KOPT-K1 (cell line): Measurements from ENCODE around the gene ATP8B4.

ENCODE experiments used
- H3K27ac ChIP-seq: fragments of 200-600 bp; sonication (generic); 2 replicates; pipeline ENCODE4 v1.5.1; 2016; ENCODE audit warnings: antibody characterized with exemption, mild to moderate bottlenecking, low read depth, low read length; ENCODE audit not compliant: poor library complexity, severe bottlenecking
- H3K36me3 ChIP-seq: fragments of 200-600 bp; sonication (generic); 2 replicates; pipeline ENCODE4 v1.5.1; 2017; ENCODE audit warnings: antibody characterized with exemption, mild to moderate bottlenecking, low read length, moderate library complexity; ENCODE audit not compliant: insufficient read depth
- H3K9me3 ChIP-seq: fragments of 200-600 bp; sonication (generic); 2 replicates; pipeline ENCODE4 v1.5.1; 2017; ENCODE audit warnings: antibody characterized with exemption, low read length, mild to moderate bottlenecking; ENCODE audit not compliant: insufficient read depth, poor library complexity, severe bottlenecking

ATP8B4 gene

GRCh38 chr15:50127255-50127777, 8.3 kb upstream of the ATP8B4 start:
- no peaks in the 10 kb centered on the region for H3K9me3 ChIP-seq
- H3K36me3 ChIP-seq: no peaks in the 10 kb centered on the region
- H3K27ac ChIP-seq: no peak overlapping the region

- Histone ChIP-seq H3K9me3 (no peaks in the 10 kb centered on the region), H3K36me3 (no peaks in the 10 kb centered on the region), H3K27ac (no peak overlapping the region)
These were observed 7.0 kb upstream of the ATP8B4 start for GRCh38 chr15:50126072-50126471.

- H3K36me3 ChIP-seq: no peaks in the 10 kb centered on the region
- H3K27ac ChIP-seq: no peak overlapping the region
- no peaks in the 10 kb centered on the region for H3K9me3 ChIP-seq
These were observed 5.6 kb upstream of the ATP8B4 start for GRCh38 chr15:50124631-50125030.

DNA sequence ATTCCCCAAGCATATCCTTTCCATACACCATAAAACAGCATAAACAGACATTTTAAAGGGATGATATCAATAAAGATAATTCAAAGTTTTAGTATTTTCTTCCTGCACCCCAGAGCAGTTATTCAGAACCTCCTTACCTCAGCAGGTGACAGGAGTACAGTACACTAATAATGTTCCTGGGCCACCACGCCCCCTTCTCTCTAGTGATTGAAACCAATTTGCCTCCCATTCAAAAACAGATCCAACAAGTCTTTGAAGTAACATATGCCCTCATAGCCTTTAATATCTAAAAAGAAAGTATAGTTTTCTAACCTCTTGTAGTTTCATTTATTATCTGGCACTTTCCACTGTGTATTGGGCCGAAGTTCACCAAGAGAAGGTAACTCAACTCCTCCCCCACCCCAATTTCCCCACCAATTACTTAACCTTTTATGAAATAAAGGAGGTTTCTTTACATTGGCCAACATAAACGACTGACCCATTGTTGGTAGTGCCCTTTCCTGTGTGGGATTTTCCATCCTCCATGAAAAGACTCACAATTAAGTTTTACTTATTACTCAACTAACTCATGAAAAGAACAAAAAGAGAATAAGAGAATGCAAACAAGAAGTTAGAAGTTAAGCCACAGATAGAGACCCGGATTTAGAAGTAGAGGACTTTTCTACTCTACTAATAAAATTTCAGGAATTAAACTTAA, 5.0 kb upstream of the ATP8B4 start:
- Histone ChIP-seq H3K36me3 (no peaks in the 10 kb centered on the region), H3K27ac (no peak overlapping the region), H3K9me3 (no peaks in the 10 kb centered on the region)

- H3K9me3 ChIP-seq: no peaks in the 10 kb centered on the region
- no peak overlapping the region for H3K27ac ChIP-seq
- H3K36me3 ChIP-seq: no peaks in the 10 kb centered on the region
These were observed 1.7 kb upstream of the ATP8B4 start for GRCh38 chr15:50120729-50121128.

GRCh38 chr15:50117431-50118027, 1.5 kb downstream of the ATP8B4 start:
- H3K9me3 ChIP-seq: no peaks in the 10 kb centered on the region

DNA sequence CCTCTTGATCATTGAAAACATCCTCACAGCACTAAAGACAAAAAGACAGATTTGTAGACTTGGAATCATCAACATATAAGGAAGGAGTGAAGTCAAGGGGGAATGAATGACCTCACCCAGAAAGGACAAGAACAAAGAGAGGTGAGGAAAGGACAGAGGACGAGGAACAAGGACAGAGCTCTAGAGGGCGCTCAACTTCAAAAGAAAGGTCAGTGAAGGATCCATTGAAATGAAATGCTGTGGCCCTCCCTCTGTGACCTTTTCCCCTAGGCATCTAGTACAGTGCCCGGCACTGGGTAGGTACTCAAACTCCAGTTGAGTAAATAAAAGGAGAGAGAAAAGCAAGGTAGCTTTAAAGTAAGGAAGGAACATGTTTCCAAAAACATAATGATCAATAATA, 2.6 kb downstream of the ATP8B4 start:
- Histone ChIP-seq H3K9me3 (no peaks in the 10 kb centered on the region), H3K27ac (no peak overlapping the region), H3K36me3 (no peaks in the 10 kb centered on the region)

More at GRCh38 chr15:50117431-50118027, 1.5 kb downstream of the ATP8B4 start:
- no peak overlapping the region for H3K27ac ChIP-seq
- no peaks in the 10 kb centered on the region for H3K36me3 ChIP-seq

DNA sequence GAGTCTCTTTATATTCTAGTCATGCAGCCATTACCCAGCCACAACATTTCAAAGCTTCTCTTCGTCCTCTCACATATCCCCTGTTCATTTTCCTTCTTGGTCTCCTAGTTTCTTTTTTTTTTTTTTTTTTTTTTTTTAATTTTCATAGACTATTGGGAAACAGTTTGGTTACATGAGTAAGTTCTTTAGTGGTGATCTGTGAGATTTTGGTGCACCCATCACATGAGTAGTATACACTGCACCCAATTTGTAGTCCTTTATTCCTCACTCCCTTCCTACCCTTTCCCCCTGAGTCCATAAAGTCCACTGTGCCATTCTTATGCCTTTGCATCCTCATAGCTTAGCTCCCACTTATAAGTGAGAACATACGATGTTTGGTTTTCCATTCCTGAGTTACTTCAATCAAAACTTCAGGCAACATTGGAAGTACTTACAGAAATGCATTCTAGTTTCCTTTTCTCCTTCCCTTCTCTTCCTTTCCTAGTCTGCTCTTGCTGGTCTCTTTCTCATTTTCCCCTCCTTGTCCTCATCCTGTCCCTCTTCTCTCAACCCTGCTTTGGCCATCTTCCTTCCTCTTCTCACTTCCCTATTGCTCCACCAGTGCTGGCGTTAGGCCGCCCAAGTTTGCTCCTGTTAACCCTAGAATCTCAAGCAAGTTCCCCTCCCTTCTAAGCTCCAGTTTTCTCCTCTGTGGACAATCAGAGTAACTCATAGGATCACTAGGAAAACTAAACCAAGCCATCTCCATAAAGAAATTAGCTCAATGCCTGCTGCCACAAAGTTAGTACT, 4.8 kb downstream of the ATP8B4 start:
- H3K36me3 ChIP-seq: no peaks in the 10 kb centered on the region

GRCh38 chr15:50113187-50113505, 5.9 kb downstream of the ATP8B4 start:
- H3K36me3 ChIP-seq: no peaks in the 10 kb centered on the region
- no peak overlapping the region for H3K27ac ChIP-seq
- H3K9me3 ChIP-seq: no peaks in the 10 kb centered on the region

More for the DNA sequence above, 4.8 kb downstream of the ATP8B4 start:
- no peak overlapping the region for H3K27ac ChIP-seq
- H3K9me3 ChIP-seq: no peaks in the 10 kb centered on the region

- no peak overlapping the region for H3K27ac ChIP-seq
- H3K9me3 ChIP-seq: no peaks in the 10 kb centered on the region
- H3K36me3 ChIP-seq: no peaks in the 10 kb centered on the region
These were observed 6.4 kb downstream of the ATP8B4 start for GRCh38 chr15:50112488-50113186.

GRCh38 chr15:50110285-50110684, 8.7 kb downstream of the ATP8B4 start:
- no peaks in the 10 kb centered on the region for H3K9me3 ChIP-seq
- no peaks in the 10 kb centered on the region for H3K36me3 ChIP-seq
- no peak overlapping the region for H3K27ac ChIP-seq

GRCh38 chr15:50109076-50109987, 9.7 kb downstream of the ATP8B4 start:
- Histone ChIP-seq H3K36me3 (no peaks in the 10 kb centered on the region), H3K9me3 (no peaks in the 10 kb centered on the region), H3K27ac (no peak overlapping the region)

GRCh38 chr15:50108461-50108860, 10.6 kb downstream of the ATP8B4 start:
- no peaks in the 10 kb centered on the region for H3K9me3 ChIP-seq
- no peak overlapping the region for H3K27ac ChIP-seq
- no peaks in the 10 kb centered on the region for H3K36me3 ChIP-seq
